Chondrocyte (in vitro differentiated cells): ENCODE measurements around the gene NHLH1. TPM values are rescaled to one million over a fixed set of nuclear protein-coding genes. Genes with fewer than 3 reads are reported as not detected.
A peak's percentile ranks its signal among the peaks of the same experiment; 100 is the strongest.

Source experiments
- DNase-seq: peaks from one replicate; pipeline ENCODE4 v3.0.0; 2021; ENCODE audit warnings: mixed read lengths, low spot score
- H3K27ac Mint-ChIP-seq: one replicate; pipeline ENCODE4 v1.8.0; 2021; ENCODE audit warnings: mild to moderate bottlenecking, moderate library complexity, mixed read lengths; ENCODE audit not compliant: unreplicated experiment
- H3K27me3 Mint-ChIP-seq: 2 replicates; pipeline ENCODE4 v1.8.0; 2021; ENCODE audit warnings: low read depth, mixed read lengths
- H3K36me3 Mint-ChIP-seq: 2 replicates; pipeline ENCODE4 v1.8.0; 2021; ENCODE audit warnings: low read depth, mixed read lengths
- H3K4me1 Mint-ChIP-seq: 2 replicates; pipeline ENCODE4 v1.8.0; 2021; ENCODE audit warnings: low read depth, mild to moderate bottlenecking, mixed read lengths
- H3K4me3 Mint-ChIP-seq: one replicate; pipeline ENCODE4 v1.8.0; 2021; ENCODE audit warnings: mild to moderate bottlenecking, moderate library complexity, mixed read lengths; ENCODE audit not compliant: unreplicated experiment
- H3K9me3 Mint-ChIP-seq: 2 replicates; pipeline ENCODE4 v1.8.0; 2021; ENCODE audit warnings: low read depth, mixed read lengths
- long read RNA-seq: library from polyadenylated mRNA; stranded (forward); transcript quantifications from one replicate; pipeline ENCODE4 v2.0.0, GENCODE V29; 2021
- total RNA-seq: library from RNA; stranded (reverse); gene quantifications from 3 replicates; pipeline ENCODE4 v1.2.1, GENCODE V29; 2021
- TF ChIP-seq, protein P1 (sequence below): fragments of 200-600 bp; sonication (generic); IDR thresholded peaks from 2 replicates; pipeline ENCODE4 v1.5.0; 2021; ENCODE audit warnings: antibody characterized with exemption, mild to moderate bottlenecking, moderate library complexity

The NHLH1 gene
- 0.17 to 0.18 TPM in 2 of 3 replicates, not detected in the other for total RNA-seq
- long read RNA-seq = 0 reads

DNA sequence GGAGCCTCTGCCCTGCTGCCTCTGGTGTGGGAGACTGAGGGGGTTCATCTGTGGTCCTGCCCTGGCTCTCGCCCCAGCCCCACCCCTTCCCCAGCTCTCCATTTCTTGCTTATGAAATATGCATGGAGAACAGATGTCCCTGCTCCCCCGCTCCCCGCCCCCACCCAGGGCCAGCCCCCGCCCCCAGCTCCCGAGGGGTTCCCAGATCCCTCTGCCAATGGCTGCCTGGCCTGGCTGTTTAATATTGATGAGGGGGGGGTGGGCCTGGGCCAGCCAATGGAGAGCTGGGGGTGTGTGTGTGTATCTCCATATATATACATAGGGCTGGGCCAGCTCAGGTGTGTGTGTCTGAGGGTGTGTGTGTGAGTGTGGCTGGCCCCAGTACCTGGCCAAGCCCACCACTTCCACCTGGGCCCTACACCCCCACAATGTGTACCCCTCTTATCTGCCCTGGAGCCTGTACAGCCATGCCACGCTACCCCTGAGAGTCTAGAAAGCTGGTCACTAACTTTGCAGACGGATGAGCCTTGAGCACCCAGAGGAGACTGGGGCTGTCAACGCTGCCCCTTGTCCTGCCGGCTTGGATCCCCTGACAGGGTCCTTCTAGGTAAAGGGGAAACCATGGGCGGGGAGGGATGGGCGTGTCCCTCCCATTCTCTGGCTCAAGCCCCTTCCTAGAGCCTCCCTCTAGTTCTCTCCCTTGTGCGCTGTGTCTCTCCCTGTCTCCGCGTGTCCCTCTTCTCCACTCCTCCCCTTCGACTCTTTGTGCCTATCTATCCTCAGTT, at the start of gene NHLH1:
NHLH1 (plus strand) TSS at position 341 of the 785 bp plus-strand sequence. CDS start 3,661 bp downstream, outside the sequence.
- H3K27me3 Mint-ChIP-seq = peaks cover 8% of the 10 kb centered on the region
- H3K4me3 Mint-ChIP-seq = no peak within 1 kb of the TSS
- H3K27ac Mint-ChIP-seq = no peak within 1 kb of the TSS
- TF ChIP-seq, protein P1, sequence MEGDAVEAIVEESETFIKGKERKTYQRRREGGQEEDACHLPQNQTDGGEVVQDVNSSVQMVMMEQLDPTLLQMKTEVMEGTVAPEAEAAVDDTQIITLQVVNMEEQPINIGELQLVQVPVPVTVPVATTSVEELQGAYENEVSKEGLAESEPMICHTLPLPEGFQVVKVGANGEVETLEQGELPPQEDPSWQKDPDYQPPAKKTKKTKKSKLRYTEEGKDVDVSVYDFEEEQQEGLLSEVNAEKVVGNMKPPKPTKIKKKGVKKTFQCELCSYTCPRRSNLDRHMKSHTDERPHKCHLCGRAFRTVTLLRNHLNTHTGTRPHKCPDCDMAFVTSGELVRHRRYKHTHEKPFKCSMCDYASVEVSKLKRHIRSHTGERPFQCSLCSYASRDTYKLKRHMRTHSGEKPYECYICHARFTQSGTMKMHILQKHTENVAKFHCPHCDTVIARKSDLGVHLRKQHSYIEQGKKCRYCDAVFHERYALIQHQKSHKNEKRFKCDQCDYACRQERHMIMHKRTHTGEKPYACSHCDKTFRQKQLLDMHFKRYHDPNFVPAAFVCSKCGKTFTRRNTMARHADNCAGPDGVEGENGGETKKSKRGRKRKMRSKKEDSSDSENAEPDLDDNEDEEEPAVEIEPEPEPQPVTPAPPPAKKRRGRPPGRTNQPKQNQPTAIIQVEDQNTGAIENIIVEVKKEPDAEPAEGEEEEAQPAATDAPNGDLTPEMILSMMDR = no peak
- no peaks in the 10 kb centered on the region for H3K9me3 Mint-ChIP-seq
- H3K4me1 Mint-ChIP-seq = peaks cover 8% of the 10 kb centered on the region
- H3K36me3 Mint-ChIP-seq = no peaks in the 10 kb centered on the region
- DNase-seq = no peak

DNA sequence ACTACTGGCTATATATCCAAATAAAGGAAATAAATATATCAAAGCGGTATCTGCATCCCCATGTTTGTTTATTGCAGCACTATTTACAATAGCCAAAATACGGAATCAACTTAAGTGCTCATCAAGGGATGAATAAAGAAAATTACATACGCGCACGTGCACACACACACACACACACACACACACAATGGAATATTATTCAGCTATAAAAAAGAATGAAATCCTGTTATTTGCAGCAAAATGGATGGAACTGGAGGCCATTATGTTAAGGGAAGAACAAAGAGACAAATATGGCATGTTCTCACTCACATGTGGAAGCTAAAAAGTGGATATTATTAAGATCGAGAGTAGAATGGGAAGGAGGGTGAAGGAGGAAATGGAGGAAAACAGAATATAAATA, 44.0 kb upstream of the NHLH1 start:
- Mint-ChIP-seq H3K27me3 (no peaks in the 10 kb centered on the region), H3K4me3 (no peak overlapping the region), H3K36me3 (peaks cover 39% of the 10 kb centered on the region), H3K9me3 (no peaks in the 10 kb centered on the region), H3K27ac (no peak overlapping the region), H3K4me1 (peaks cover 20% of the 10 kb centered on the region)
- TF ChIP-seq, protein P1 = no peak
- no peak for DNase-seq

DNA sequence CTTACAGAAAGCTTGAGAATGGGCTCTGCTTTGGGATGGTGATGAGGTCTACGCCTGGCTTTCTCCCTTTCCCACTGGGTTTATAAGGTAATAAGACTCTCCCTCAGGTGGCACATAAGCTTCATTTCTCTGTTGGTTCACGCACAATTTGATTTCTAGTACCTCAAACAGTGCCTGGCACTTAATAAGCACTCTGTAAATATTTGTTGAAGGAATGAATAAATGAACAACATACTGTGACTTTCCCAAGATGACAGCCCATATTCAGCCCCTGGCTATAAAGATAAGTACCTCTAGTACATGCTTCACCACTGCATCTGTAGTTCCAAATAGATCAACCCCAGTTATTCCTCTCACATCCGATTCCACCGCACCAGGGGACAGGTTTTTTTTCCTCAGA, 41.6 kb upstream of the NHLH1 start:
- TF ChIP-seq, protein P1 = no peak
- Mint-ChIP-seq H3K36me3 (peaks cover 40% of the 10 kb centered on the region), H3K27ac (no peak overlapping the region), H3K4me1 (peaks cover 9% of the 10 kb centered on the region), H3K27me3 (no peaks in the 10 kb centered on the region), H3K9me3 (no peaks in the 10 kb centered on the region), H3K4me3 (no peak overlapping the region)
- no peak for DNase-seq

DNA sequence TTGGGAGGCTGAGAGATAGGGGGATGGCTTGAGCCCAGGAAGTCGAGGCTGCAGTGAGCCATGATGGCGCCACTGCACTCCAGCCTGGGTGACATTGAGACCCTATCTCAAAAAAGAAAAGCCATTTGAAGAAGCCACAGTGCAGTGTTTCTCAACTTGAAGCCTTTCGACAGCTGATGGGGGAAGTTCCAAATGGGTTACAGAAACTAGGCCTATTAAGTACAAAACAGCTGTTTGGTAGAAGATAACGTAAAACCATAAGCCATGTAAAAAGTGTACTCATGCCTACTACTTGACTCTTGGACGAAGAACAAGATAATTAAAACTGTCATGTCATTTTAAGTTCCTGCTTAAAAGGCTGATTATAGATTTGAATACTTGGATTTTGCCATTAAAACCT, 40.5 kb upstream of the NHLH1 start:
- Mint-ChIP-seq H3K36me3 (peaks cover 41% of the 10 kb centered on the region), H3K4me3 (no peak overlapping the region), H3K9me3 (no peaks in the 10 kb centered on the region), H3K4me1 (peaks cover under 1% of the 10 kb centered on the region), H3K27me3 (no peaks in the 10 kb centered on the region), H3K27ac (no peak overlapping the region)
- DNase-seq = no peak
- TF ChIP-seq, protein P1 = no peak

DNA sequence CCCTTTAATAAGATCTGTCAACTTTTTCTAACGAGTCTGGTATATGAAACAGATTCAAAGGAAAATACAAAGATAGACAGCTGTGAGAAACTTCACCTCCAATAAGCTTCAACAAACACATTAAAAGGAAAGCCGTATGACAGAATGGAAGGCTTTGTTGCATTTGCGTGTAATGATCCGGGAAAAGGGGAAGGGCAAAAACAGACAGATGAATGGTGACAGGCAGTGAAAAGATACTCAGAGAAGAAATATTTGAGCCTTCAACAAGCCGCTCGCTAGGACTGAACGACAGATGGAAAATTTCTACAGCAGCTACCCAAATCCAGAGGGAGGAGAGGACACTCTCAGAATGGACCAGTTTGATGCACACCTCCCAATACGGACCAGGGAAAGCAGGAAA, 38.7 kb upstream of the NHLH1 start:
- Mint-ChIP-seq H3K27me3 (no peaks in the 10 kb centered on the region), H3K9me3 (no peaks in the 10 kb centered on the region), H3K4me1 (no peaks in the 10 kb centered on the region), H3K36me3 (peaks cover 41% of the 10 kb centered on the region), H3K4me3 (no peak overlapping the region), H3K27ac (peak overlapping the region; percentile 37)
- TF ChIP-seq, protein P1 = no peak
- DNase-seq = no peak
